NCI-H774 (cell line): ENCODE measurements around the gene HDGF.
A peak's percentile ranks its signal among the peaks of the same experiment; 100 is the strongest.

Experiments used
- DNase-seq: peaks from one replicate; lab custom pipeline; 2025; lab: John Stamatoyannopoulos, UW

Gene HDGF

GRCh38 chr1:156725683-156726280, 25.7 kb downstream of the HDGF start:
- DNase-seq: peak; percentile 78

GRCh38 chr1:156721535-156721934, 29.9 kb downstream of the HDGF start:
- DNase-seq: no peak

- no peak for DNase-seq
Measured at GRCh38 chr1:156721131-156721530, 30.3 kb downstream of the HDGF start.

- no peak for DNase-seq
Measured at GRCh38 chr1:156717351-156717750, 34.1 kb downstream of the HDGF start.

- no peak for DNase-seq
Measured at GRCh38 chr1:156714830-156715229, 36.6 kb downstream of the HDGF start.

GRCh38 chr1:156712626-156713025, 38.8 kb downstream of the HDGF start:
- DNase-seq: no peak

GRCh38 chr1:156711011-156711817, 40.3 kb downstream of the HDGF start:
- DNase-seq: no peak

GRCh38 chr1:156709757-156710489, 41.6 kb downstream of the HDGF start:
- DNase-seq: no peak

- no peak for DNase-seq
Measured at GRCh38 chr1:156709031-156709430, 42.4 kb downstream of the HDGF start.

- no peak for DNase-seq
Measured at GRCh38 chr1:156708218-156708661, 43.2 kb downstream of the HDGF start.

GRCh38 chr1:156707417-156708217, 43.9 kb downstream of the HDGF start:
- no peak for DNase-seq

GRCh38 chr1:156706657-156707416, 44.6 kb downstream of the HDGF start:
- DNase-seq: no peak

GRCh38 chr1:156705918-156706656, 45.4 kb downstream of the HDGF start:
- peak; percentile 16 for DNase-seq

- DNase-seq: no peak
Measured at GRCh38 chr1:156705321-156705917, 46.1 kb downstream of the HDGF start, which contains the start of gene CRABP2. Gene CRABP2 (minus strand): TSS chr1:156705583. CDS start chr1:156705446, 137 bp downstream.

GRCh38 chr1:156704930-156705320, 46.5 kb downstream of the HDGF start:
- no peak for DNase-seq

GRCh38 chr1:156704166-156704711, 47.2 kb downstream of the HDGF start:
- no peak for DNase-seq

- DNase-seq: no peak
Measured at GRCh38 chr1:156703741-156704140, 47.7 kb downstream of the HDGF start.

- no peak for DNase-seq
Measured at GRCh38 chr1:156703336-156703735, 48.1 kb downstream of the HDGF start.

- no peak for DNase-seq
Measured at GRCh38 chr1:156700736-156701531, 50.5 kb downstream of the HDGF start.
